ENCODE measurements around the gene ZMYND15.

Gene ZMYND15

GRCh38 chr17:4742629-4743028, 3.0 kb downstream of the ZMYND15 start:
- no peak for DNase-seq (ENCODE audit: low spot score)

DNA sequence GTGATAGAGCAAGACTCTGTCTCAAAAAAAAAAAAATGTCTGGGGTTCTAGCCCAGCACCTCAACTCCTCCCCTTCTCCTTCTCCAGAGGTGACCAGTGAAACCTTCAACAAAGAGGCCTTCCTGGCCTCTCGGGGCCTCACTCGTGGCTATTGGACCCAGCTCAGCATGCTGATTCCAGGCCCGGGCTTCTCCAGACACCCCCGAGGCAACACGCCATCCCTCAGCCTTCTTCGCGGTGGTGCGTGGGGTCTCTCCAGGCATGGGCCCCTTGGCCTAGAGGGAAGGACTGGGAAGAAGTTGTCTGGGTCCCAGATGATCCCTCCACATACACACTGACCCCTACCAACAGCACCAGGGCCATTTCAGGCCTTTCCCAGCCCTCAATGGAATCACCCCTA, 3.6 kb downstream of the ZMYND15 start:
- no peak for DNase-seq (ENCODE audit: low spot score)

DNA sequence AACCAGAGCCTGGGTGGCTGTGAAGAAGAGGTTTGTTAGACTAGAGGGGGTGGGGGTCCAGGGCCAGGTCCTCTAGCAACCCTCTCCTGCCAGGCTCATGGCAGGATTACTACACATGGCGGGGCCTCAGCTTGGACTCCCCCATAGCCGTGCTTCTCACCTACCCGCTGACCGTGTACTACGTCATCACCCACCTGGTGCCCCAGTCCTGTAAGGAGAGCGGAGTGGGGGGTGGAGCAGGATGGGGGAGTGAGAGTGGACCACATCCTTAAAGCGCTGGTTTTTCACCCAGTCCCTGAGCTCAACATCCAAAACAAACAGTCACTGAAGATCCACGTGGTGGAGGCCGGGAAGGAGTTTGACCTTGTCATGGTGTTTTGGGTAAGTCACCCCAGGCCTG, 4.3 kb downstream of the ZMYND15 start:
- DNase-seq (ENCODE audit: low spot score), result no peak

DNA sequence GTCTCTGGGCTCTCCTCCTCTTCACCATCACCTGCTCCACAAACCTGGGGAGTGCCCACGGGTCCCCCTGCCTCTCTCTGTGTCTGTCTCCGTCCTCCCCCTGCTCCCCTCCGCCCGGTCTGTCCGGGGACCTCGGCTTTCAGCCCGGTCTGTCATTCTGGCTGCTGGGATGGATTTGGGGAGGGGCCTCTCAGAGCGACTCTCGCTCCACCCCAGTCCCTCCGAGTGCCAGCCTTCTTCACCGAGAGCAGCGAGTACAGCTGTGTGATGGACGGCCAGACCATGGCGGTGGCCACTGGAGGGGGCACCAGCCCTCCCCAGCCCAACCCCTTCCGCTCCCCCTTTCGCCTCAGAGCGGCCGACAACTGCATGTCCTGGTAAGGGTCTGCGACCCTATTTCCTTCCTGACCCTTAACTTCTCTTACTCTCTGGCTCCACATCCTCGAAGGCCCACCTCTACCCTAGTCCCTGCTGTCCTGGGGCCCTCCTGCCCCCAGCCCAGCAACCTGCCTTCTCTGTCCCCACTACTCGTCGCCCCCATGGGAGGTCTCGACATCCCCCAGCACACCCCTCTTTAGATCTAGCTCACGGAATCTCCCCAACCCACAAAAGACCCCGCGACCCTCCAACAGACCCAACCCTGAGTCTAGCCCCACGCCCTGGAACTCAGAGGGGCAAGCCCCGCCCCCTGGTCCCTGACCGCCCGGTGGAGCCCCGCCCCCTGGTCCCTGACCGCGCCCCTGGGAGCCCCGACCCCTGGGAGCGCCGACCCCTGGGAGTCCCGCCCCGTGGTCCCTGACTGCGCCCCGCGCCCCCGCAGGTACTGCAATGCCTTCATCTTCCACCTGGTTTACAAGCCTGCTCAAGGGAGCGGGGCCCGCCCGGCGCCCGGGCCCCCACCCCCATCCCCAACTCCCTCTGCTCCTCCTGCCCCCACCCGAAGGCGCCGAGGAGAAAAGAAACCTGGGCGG, 5.7 kb downstream of the ZMYND15 start:
- no peak for DNase-seq (ENCODE audit: low spot score)

- peak; percentile 47 for DNase-seq (ENCODE audit: low spot score)
These were observed 8.2 kb downstream of the ZMYND15 start for GRCh38 chr17:4747847-4748246.

DNA sequence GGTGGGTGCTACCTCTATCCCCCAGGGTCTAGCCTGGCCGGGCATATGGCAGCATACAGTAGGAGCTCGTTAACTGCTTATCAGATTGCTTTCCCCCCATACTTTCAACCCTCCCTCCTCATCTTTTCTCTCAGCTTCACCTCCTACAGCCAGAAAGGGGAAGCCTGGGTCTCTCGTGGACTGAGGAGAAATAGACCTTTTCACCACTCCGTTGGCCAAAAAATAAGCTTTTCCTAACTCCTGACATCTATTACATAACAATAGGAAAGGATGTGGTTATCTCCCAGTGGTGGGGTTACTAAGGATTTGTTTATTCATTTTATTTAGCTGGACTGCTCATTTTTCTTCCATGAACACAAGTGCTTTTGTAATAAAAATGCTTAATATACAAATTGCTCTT, 9.1 kb downstream of the ZMYND15 start:
- DNase-seq (ENCODE audit: low spot score), result no peak

DNA sequence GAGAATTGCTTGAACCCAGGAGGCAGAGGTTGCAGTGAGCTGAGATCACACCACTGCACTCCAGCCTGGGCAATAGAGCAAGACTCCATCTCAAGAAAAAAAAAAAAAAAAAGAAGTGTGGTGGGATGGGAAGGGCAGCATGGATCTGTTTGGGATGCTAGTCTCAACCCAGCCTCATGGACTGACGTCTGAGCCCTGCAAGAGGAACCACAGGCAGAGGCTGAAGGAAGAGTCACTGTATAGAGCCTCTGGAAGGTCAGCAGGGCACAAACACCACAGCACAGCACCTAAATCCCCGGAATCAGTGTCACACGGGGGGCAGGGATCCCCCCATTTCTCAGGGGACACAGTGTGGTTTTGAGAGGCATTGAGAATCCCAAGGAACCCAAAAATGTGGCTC, 11.0 kb downstream of the ZMYND15 start:
- DNase-seq (ENCODE audit: low spot score), result no peak

DNA sequence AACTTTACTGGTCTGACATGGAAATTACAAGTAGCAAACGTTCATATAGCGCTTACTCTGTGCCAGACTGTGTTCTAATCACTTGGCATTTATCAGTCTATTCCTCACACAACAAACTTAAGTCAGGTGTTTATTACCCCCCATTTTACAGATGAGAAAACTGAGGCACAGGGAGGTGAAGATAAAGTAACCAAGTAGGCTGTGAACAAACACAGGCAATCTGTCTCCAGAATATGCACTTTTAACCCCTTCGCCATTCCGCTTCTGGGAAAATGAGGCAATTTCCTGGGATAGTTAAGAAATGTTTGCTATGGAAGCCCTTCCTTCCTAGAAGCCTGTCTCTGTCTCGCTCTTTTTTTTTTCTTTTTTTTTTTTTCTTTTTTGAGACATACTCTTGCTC, 12.3 kb downstream of the ZMYND15 start:
- DNase-seq (ENCODE audit: low spot score), result no peak

GRCh38 chr17:4753392-4753791, 13.8 kb downstream of the ZMYND15 start:
- no peak for DNase-seq (ENCODE audit: low spot score)

DNA sequence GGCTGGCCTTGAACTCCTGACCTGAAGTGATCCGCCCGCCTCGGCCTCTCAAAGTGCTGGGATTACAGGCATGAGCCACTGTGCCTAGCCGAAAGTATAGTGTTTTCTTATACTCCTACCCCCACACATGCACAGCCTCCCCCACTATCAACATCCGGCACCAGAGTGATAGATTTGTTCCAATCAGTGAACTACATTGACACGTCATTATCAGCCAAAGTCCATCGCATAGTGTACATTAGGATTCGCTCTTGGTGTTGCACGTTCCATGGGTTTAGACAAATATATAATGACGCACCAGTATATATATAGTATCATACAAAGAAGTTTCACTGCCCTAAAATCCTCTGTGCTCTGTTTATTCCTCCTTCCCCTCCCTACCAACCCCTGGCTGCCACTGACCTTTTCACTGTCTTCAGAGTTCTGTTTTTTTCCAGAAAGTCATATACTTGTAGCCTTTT, 20.2 kb downstream of the ZMYND15 start:
- no peak for DNase-seq (ENCODE audit: low spot score)

GRCh38 chr17:4764595-4764994, 25.0 kb downstream of the ZMYND15 start:
- DNase-seq (ENCODE audit: low spot score), result no peak

GRCh38 chr17:4766201-4766600, 26.6 kb downstream of the ZMYND15 start:
- no peak for DNase-seq (ENCODE audit: low spot score)

DNA sequence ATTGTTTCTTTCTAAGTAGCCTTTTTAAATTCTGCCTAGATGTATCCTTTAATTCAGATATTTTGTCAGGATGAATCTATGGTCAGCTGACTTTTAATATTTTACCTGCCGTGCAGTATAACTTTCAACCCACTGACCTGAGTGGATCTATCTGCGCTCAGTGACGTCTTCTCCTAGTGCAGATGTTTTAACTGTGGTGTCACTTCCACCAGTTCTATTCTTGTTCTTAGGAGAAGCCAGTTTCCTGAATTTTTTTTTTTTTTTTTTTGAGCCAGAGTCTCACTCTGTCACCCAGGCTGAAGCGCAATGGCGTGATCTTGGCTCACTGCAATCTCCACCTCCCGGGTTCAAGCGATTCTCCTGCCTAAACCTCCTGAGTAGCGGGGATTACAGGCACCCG, 27.1 kb downstream of the ZMYND15 start:
- DNase-seq (ENCODE audit: low spot score), result no peak

GRCh38 chr17:4768298-4768697, 28.7 kb downstream of the ZMYND15 start:
- no peak for DNase-seq (ENCODE audit: low spot score)

DNA sequence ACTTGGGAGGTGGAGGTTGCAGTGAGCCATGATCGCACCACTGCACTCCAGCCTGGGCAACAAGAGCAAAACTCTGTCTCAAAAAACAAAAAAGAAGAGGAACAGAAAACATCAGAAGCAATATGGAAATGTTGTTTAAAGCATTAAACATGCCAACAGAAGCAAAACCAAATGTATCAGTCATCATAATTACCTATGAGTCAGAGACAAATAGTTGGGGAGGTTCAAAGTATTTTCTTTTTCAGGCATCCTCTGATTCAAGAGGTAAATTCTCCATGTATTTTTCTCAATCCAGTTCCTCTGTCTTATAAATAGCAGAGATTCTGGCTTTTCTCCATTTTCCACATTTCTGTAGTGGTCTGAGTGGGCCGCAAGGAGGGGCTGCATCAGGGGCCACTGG, 30.0 kb downstream of the ZMYND15 start:
- DNase-seq (ENCODE audit: low spot score), result no peak

- DNase-seq (ENCODE audit: low spot score), result no peak
These were observed 32.0 kb downstream of the ZMYND15 start, which contains the start of gene TM4SF5 for GRCh38 chr17:4771519-4772234. TSS of gene TM4SF5 (plus strand) at chr17:4771886. CDS start at chr17:4771923, 37 bp downstream.

- no peak for DNase-seq (ENCODE audit: low spot score)
These were observed 32.6 kb downstream of the ZMYND15 start for GRCh38 chr17:4772235-4772613.

DNA sequence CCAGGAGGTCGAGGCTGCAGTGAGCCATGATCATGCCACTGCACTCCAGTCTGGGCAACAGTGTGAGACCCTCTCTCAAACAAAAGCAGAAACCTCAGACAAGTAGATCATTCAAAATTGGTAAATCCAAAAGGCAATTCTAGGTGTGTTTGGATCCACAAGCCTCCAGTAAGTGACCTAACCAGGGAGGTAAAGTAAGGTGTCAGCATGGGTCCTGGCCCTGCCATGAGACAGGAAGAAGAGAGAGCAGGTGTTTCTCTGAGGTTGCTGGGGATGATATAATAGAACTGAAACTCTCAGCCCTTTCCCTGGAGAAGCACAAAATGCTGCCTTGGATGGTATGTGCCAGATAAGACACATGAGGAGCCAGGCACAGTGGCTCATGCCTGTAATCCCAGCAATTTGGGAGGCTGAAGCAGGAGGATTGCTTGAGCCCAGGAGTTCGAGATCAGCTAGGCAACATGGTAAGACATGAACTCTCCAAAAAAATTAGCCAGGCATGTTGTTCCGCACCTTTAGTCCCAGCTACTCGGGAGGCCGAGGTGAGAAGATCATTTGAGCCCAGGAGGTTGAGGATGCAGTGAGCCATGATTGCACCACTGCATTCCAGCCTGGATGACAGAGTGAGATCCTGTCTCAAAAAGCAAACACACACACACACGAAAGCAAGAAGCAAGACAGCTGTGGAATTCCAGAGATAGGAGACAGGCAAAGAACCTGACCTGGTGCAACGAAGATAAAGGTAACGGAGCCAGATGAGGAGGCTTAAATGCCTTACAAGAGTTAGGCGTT, 38.5 kb downstream of the ZMYND15 start:
- no peak for DNase-seq (ENCODE audit: low spot score)

DNA sequence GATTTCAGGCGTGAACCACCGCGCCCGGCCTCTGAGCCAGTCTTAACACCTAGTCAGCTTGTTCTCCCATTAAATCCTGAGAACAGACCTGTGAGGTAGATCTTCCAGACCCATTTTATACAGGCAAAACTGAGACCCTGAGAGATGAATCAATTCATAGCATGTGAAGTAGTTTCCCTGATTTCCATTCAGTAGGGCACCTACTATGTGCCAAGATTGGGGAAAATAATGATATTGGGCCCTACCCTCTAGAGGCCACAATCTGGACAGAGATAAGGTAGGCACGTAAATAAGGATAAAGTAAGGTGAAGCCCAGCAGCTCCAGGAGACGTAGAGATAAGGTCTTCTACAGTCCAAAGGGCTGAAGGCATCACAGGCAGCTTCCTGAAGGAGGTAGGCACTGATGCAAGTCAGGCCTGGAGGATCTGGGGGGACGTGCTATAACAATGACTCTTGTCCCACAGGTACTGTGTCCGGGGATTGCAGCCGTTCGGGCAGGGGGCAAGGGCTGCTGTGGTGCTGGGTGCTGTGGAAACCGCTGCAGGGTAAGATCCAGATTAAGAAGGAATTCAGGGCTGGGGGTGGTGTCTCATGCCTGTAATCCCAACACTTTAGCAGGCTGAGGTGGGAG, 40.8 kb downstream of the ZMYND15 start:
- no peak for DNase-seq (ENCODE audit: low spot score)

- no peak for DNase-seq (ENCODE audit: low spot score)
These were observed 43.0 kb downstream of the ZMYND15 start for GRCh38 chr17:4782652-4783051.

DNA sequence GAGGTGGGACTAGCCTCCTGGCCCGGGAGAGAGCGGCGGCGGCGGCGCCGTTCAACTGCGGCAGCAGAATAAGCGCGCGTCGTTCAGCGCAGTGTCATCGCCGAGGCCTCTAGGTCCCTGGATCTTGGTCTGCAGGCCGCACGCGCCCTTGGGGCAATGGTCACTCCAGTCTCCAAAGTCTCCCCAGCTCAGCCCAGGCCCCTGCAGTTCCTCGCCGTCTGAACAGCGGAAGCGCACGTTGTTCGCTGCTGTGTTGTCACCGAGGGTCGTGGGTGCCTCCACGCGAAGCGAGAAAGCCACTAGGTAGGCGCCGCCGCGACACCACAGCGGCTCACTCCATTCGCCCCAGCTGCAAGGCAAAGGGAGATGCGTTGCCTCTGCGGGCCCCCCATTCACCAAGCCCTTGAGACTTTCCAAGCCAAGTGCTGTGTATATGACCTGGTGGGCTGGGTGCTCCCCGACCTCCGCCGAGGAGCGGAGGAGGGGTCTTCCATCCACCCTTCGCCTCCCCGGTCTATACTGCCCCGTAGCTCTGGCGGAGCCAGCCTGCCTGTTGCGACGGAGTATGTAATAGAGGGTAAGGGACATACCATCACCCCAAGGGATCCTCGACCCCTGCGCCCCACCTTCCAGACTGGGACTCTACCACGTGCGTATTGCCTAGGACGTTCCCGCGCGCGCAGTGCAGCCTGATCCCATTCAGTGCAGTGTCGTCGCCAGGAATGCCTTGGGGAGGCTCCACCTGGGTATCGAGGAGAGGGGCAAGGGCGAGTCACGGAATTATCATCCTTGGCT, 45.9 kb downstream of the ZMYND15 start:
- no peak for DNase-seq (ENCODE audit: low spot score)
